HG02884 (cell line): Measurements from ENCODE around the gene AP5Z1.

Experiments
- ATAC-seq: cut with Tn5 transposase; IDR thresholded peaks from one replicate; pipeline ENCODE4 v1.9.1; 2021; ENCODE audit warnings: mild to moderate bottlenecking, moderate library complexity; ENCODE audit not compliant: unreplicated experiment

Gene AP5Z1

GRCh38 chr7:4818000-4818794 lies 42.8 kb downstream of the AP5Z1 start:
- no peak for ATAC-seq

- no peak for ATAC-seq
Observed at GRCh38 chr7:4819560-4820404, 44.4 kb downstream of the AP5Z1 start.

- no peak for ATAC-seq
Observed at GRCh38 chr7:4820405-4820966, 45.1 kb downstream of the AP5Z1 start.

GRCh38 chr7:4820967-4821471 lies 45.6 kb downstream of the AP5Z1 start:
- ATAC-seq: no peak

- ATAC-seq: no peak
Observed at GRCh38 chr7:4822677-4823076, 47.3 kb downstream of the AP5Z1 start.

- ATAC-seq: no peak
Observed at GRCh38 chr7:4823441-4824119, 48.2 kb downstream of the AP5Z1 start.

- no peak for ATAC-seq
Observed at GRCh38 chr7:4824120-4824775, 48.8 kb downstream of the AP5Z1 start.

- no peak for ATAC-seq
Observed at GRCh38 chr7:4825081-4825480, 49.7 kb downstream of the AP5Z1 start.

- ATAC-seq: no peak
Observed at GRCh38 chr7:4828720-4829383, 53.4 kb downstream of the AP5Z1 start.

- ATAC-seq: no peak
Observed at GRCh38 chr7:4830176-4830575, 54.8 kb downstream of the AP5Z1 start.

- no peak for ATAC-seq
Observed at GRCh38 chr7:4831723-4832495, 56.5 kb downstream of the AP5Z1 start.

- no peak for ATAC-seq
Observed at GRCh38 chr7:4832711-4833110, 57.3 kb downstream of the AP5Z1 start.

- no peak for ATAC-seq
Observed at GRCh38 chr7:4833176-4833575, 57.8 kb downstream of the AP5Z1 start.

- ATAC-seq: no peak
Observed at GRCh38 chr7:4833691-4834600, 58.5 kb downstream of the AP5Z1 start.

- no peak for ATAC-seq
Observed at GRCh38 chr7:4834601-4835397, 59.4 kb downstream of the AP5Z1 start.

- ATAC-seq: no peak
Observed at GRCh38 chr7:4835398-4836205, 60.2 kb downstream of the AP5Z1 start.
